Measurements from ENCODE around the gene SLC22A23.
A peak's percentile ranks its signal among the peaks of the same experiment; 100 is the strongest.

Gene SLC22A23

DNA sequence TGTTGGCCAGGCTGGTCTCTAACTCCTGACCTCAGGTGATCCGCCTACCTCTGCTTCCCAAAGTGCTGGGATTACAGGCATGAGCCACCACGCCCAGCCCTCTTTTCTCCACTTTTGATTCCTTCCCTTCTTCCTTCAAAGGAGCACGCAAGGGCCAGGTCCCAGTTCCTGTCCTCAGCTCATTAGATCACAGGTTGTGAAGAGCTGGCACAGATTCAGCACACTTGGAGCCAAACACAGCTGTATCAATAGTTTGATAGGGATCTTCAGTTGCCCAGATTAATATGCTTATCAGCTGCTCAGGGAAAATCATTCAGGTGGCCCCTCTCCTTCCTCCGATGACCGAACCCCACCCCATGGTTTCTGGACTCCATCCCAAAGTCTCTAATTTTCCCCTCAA lies 14.4 kb upstream of the SLC22A23 start:
- DNase-seq (ENCODE audit: low read depth): no peak

DNA sequence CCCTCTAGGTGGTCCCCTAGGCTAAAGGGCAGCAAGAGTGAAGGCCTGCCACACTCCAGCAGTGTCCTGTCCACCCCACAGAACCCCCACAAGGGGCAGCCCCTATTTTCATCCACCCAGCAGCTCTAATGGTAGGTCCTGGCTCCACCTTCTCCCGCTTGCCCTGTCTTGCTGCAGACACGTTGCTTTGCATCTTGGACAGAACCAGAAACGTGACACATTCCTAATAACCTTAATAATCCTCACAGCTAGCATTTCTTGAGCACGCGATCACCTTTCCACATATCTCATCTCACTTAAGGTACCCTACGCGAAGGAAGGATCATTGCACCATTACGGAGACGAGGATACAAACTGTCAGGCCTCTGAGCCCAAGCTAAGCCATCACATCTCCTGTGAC lies 11.7 kb upstream of the SLC22A23 start:
- no peak for DNase-seq (ENCODE audit: low read depth)

DNA sequence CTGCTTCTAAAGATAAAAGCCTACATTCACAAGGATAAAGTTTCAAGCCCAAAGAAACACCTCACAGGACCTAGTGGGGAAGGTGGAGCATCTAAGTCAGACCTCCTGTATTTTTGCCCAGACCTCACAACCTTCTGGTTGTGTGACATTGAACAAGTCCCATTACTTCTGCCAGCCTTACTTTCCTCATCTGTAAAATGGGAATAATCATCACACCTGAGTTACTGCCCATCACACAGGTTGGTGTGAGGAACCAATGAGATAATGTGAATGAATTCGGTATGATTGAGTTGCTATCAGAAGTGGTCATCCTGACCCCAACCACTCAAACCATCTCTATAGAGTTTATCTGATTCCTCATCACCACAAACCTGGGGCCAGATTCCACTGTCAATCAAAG lies 11.1 kb upstream of the SLC22A23 start:
- no peak for DNase-seq (ENCODE audit: low read depth)

DNA sequence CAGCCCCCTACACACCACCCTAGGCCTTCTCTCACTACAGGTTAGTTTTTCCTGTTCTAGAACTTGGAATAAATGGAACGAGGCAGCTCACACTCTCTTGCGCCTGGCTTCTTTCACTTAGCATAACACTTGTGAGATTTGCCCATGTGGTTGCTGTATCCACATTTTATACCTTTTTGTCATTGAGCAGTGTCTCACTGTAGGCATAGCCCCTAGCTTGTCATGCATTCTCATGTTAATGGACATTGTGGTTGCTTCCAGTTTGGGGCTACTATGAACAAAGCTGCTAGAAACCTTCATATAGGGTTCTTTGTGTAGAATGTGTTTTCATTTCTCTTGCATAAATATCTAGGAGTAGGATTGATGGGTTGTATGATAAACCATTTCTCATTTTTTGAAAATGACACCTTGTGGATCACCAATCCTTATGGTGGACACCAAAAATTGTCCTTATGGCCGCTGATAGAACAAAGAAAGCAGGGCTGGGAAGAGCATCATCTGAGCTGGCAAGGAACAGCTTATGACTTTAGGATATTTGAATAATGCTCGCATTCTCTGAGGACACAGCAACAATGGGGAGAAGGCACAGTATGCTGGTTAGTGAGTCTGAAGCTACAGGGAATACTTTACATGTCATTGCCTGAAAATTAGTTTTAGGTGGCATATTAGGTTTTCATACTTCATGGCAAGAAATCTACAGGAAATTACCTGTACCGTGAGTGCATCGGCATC lies 9.8 kb upstream of the SLC22A23 start:
- no peak for DNase-seq (ENCODE audit: low read depth)

DNA sequence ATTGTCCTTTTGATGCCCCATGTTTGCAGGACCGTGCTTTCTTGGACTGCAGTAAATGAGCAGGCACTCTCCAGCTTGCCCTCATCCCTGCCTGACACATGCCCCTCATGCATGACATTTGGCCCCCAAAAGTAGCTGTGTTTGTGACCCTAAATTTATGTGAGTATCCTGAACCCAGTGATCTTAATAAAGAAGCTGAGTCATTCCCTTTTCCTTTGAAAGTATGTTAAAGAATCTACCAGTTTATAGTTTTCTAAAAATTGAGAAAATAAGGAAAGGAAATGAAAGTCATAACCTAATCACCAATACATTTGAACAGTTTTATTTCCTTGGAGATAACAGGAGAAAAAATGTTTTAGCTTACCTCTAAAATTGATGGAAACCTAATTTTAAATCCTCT lies 3.4 kb upstream of the SLC22A23 start:
- no peak for DNase-seq (ENCODE audit: low read depth)

DNA sequence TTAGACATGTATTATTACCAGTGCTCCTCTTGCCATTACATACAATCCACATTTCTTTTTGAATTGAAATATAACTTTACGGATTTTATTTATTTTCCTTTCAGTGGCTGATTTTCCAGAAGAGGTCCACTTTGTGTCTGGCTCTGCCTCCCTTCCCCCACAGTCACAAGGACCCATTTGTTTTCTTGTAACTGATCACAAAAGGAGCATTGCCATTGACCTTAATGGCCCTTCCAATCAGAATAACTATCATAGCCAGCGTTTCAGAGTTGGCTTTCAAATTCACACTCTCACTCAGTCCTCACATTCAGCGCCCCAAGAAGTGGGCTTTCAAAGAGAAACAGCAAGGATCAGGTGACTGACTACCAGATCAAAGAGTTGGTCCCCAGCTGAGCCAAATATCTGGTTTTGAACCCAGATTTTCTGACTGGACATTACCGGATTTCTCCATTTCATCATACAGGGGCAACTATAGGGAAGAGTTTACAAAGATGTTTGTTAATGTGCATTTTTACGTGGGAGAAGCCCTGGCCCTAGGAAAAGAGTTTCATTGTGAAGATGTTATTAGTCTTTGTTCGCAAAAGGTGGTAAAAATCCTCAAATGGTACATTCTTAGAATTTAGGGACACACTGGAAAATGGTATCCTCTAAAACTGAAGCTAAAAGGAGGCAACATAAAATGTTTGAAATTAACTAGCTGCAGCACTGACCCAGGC lies 2.0 kb upstream of the SLC22A23 start:
- no peak for DNase-seq (ENCODE audit: low read depth)

DNA sequence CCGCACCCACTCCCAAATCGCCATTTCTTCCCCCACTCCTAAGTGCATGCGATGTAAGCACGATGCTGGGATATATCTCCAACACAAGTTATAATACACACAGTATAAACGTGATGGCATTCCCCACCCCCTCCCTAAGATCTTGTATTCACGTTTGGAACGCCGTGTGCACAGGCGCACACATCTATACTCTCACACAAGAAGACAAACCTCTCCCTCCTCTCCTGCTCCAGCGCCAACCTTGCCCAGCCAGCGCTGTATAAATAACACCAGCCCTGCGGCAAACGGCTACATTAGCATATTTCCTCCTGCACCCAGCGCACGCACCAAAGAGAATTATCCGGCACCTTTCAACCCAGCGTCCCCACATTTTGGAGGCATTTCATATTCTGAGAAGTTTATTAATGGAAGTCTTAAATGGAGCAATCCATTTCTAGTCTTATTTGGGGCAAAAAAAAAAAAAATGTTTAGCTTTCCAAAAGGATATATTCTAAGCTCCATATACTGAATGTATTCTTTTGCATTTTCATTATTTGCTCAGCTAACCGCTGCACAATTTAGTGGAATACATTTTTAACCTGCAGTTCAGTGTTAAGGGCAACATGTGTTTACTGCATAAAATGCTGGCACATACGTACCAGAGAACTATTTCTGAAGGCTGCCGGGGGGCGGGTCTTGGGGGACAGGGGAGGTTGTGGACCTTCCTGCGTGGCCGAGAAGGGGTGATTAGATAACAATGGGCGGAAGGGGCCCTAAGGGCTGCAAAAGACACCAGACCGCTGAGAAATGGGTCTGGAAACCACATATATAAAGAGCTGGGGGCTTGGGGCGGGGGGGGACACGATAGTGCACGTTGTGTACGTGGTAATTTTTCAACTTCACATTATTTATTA lies 1.1 kb upstream of the SLC22A23 start:
- DNase-seq (ENCODE audit: low read depth): no peak

DNA sequence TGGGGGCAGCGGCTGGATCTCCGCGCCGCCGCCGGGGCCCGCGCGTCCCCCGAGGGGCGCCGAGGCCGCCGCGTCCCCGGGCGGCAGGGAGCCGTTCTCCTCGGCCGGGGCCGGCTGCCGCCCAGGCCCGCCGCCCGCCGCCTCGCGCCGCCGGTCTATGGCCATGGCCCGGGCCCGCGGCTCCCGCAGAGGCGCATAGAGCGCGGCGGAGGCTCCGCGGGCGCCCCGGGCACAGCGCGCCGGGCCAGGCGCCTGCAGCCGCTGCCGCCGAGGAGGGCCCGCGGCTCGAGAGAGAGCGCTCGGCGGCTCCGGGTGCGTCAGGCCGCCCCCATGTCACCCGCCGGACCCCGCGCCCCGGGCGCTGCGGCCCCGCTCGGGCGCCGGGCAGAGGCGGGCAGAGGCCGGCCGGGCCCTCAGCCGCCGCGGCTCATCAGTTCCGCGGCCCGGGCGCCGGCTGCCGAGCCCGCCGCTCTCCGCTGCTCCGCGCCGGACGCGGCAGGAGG lies 404 bp downstream of the SLC22A23 start:
- no peak for DNase-seq (ENCODE audit: low read depth)

DNA sequence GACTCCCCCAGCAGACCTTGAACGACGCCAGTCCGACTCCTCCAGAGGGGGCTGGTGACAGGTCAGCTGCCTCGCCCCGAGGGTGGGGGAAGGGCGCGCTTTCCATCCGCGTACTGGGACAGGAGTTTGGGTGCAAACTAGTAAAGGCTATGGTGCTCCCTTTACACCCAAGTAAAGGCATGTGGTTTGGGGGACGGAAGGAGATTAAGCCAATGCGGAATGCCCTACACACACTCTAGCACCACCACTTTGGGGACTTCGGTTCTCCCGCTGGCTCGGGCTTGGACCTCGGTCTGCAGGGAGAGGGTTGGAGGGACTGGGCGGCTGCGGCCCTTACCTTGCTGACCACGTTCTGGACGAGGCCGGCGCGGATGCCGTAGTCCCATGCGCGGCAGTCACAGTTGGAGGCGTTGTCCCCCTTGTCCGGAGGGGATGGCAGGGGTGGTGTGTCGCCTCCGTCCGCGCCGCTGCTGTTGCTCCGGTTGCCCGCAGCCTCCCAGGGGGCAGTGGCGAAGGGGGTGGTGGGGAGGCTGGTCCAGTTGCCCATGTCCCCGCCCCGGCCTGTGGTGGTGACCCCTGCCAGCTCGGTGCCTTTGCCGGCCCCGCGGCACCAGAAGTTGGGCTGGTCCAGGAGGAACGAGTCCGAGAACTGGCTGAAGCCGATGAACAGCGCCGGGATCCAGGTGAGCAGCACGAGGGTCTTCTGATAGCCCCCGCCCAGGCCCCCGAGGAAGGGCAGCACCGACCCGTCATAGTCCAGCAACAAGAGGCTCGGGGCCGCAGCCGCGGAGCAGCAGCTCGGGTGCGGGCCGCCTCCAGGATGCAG lies 1.1 kb downstream of the SLC22A23 start:
- DNase-seq (ENCODE audit: low read depth): no peak

DNA sequence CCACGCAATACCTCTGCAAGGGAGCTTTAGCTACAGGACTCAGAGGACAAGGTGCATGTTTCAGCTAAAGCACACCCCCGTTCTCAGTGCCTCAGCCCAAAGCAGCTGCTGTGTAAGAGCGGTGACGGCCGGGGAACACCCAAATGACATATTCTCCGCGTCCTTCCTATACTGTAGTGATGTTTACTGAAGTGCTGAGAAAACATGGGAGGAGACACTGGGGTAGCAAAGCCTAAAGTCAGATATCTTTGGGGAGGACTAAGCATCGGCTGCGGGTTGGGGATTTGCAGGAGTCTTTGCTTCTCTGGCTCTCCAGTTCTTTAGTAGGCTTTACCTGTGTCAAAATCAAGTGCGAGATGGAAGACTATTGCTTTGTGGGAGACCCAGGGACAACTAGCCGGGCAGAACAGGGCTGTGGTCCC lies 1.7 kb downstream of the SLC22A23 start:
- peak; percentile 50 for DNase-seq (ENCODE audit: low read depth)

DNA sequence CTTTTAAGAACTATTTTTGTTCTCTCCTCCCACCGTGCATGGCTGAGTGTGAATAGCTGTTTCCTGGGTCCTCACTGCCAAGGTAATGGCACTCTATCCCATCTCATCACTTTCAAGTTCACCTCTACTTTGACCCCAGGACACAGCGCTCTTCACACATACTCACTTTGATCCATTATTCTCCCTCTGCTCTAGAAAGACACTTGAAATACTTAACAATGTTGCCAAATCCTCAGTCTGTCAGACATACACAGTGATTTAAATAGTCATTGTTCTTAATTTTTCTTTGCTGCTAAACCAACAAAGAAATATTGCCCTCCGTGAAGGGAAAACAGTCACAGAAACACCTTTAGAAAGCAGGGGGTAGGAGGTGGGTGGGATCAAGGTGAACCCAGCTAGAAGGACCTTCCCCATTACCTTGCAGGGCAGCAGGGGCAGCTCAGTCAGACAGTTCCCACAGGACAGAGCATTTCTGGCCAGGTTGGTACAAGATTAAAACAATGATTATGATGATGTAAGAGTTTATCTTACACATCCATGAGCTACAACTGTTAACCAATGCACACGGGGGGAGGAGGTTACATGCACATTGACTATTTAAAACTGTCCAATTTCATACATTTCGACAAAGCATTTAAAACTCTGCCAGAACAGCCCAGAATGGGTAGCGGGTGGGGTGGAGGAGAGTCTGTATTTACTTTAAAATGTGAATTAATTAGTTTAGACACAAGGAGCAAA lies 2.4 kb downstream of the SLC22A23 start:
- no peak for DNase-seq (ENCODE audit: low read depth)

DNA sequence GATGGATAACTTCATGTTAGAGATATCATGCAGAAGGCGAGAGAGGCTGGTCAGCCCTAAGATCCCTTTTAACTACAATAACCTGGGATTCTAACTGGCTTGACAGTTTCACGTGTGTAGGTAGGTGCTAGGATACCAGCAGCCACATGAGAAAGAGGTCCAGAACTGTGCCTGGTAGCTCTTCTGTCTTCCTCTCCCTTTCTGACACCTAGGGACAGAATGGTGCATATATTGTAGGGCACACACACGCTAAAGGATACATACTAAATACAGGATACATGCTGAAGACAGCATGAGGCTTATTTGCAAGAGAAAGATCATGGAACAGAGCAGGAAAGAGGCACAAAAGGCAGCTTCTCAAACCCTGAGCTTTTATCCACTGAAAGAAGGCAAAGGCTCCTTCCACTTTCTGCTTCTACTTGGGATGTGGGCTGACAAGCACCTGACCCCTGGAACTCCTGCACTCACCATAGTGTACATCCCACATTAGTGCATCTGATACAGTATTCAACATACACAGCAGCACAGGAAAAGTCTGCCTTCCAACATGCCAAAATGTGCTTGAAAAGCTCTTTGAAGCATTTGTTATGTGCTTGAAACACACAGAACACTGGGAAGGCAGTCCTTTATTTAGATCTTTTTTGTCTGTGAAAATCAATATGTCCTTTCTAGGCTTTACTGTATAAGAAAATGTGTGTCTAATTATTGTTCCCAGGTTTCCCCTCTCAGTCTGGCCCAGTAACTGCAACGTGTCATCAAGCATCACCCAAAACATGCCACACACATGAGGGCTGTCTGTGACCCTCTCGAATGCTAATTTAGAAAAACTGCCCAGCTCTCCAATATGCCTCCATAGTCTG lies 3.2 kb downstream of the SLC22A23 start:
- no peak for DNase-seq (ENCODE audit: low read depth)

DNA sequence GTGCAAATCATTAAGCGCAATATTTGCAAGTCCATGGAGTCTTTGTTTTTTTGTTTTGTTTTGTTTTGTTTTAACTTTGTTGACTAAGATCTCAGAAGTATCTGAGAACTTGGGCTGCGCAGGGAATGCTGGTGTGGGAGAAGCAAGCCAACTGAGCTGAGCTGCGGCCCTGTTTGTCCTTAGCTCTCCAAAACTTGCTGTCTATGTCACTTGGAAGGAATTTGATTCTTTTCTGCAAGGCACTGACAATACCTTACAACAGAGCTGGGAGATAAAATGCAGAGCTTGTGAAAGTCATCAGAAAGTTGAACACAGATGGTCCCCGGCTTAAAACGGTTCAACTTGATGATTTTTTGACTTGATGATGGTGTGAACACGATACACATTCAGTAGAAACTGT lies 5.4 kb downstream of the SLC22A23 start:
- no peak for DNase-seq (ENCODE audit: low read depth)

DNA sequence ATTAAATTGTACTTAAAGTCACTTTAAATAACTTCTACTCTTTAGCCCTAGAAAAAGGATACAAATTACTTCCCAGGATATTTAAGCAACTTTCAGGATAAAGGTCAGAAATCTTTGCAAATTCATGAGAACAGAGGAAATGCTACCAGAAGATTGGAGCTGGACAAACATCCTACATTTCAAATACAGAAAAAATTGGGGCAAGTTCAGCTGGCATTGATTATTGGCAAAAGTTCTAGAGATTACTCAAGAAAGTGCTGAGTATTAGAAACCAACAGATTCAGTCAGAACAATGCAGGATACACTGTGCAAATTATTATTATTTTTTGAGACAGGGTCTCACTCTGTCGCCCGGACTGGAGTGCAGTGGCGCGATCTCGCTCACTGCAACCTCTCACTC lies 6.0 kb downstream of the SLC22A23 start:
- DNase-seq (ENCODE audit: low read depth): no peak

DNA sequence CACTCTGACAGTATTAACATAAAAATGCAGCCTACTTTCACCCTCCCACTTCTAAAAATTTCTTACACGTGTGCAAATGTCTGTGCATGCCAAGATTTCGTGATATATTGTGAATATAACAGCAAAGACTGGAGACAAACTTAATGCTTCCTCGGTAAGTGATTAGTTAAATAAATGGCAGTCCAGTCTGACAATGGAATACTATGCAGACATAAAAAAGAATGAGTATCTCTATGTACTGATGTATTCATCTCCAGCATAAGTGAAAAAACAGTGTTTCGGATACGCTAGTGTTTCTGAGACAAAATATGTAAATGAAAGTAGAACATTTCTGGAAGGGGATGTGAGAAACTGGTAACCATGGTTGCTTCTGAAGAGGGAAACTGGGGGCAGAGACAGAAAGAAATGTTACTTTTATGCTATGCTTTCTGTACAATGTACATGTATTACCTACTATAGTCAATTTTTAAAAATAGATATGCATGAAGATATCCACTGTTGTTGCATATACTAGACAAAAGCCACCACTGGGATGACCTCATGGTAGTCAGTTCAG lies 7.0 kb downstream of the SLC22A23 start:
- no peak for DNase-seq (ENCODE audit: low read depth)

DNA sequence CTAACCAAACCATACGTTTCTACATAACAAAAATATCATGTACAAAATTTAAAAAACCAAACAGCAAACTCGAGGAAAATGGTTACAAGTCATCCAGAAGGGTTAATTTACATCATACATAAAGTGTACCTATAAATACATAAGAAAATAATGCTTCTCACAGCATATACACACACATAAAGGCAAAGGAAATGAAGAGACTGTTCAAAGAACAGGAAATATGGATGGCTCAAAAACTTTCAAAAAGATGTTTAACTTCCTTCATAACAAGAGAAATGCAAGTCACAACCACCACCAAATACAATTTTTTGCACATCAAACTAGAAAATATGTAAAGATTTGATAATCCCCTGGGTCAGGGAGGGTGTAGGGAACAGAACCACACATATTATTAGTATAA lies 7.5 kb downstream of the SLC22A23 start:
- no peak for DNase-seq (ENCODE audit: low read depth)

DNA sequence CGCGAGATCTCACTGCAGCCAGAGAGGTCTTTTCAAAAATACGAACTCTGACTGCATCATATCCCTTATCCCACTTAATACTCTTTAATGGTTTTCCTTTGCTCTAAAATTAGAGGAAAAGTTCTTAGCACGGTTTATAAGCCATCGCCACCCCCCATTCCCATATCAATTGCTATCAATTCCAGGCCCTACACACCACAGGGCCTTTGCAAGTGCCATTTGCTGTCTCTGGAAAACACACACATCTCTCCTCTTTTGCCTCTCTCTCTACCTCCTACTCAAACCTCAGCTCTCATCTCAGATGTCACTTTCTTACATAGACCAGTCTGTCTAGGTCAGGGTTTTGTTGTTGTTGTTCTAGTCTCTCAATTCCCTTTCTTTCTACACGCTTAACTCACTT lies 9.8 kb downstream of the SLC22A23 start:
- no peak for DNase-seq (ENCODE audit: low read depth)

DNA sequence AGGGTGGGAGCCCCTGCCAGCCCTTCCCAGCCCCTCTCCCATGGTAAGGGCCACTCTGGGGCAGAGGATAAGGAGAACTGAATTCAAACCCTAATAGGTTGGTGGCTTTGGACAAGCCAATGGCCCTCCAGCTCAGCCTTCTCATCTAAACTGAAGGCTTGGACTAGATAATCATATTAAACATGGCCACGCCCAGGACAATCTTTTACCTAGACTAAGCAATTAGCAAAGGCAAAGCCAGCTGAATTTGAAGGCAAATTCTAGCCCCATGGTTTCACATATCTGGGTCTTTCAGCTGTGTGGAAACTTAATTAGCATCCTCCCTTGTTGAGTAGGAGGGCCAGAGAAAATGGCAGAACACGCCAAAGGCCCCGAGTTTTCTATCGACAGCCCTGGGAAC lies 10.7 kb downstream of the SLC22A23 start:
- no peak for DNase-seq (ENCODE audit: low read depth)

DNA sequence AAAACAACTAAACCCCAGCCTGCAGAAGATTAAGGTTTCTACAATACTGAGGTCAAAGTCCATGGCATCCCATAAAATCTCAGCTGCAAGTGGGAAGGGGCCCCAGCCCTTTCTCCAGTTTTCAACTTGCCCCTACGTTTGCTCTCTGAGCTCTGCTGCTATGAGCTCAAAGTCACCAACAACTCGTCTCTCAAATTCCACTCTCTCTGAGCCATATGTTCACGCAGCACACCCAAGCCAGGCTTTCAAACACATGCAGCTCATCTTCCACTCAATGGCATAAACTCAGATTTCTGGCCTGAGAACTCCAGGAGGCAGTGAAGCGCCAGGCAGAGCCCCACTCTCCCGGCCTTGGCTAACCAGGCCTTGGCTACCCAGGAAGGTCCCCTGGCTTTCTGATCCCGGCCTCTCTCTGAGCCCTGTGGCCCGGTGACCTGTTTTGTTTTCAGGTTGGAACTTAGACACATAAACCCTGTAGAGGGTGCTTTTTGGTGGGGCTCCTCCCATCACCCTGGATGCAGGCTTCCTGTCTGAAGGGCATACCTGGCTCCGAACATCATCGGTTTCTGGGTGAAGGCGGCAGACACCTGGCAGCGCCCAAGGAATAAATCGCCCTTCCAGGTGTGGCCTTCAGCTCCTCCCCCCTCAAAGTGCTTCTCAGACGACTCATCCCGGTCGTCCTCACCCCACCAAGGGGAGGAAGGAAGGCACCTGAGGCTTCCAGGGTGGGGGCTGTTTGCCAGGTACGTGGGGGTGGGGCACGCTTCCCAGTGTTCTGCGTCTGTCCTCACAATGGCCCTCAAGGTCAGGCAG lies 12.4 kb downstream of the SLC22A23 start:
- DNase-seq (ENCODE audit: low read depth): no peak
